Activated CD4-positive, alpha-beta T cell treated with anti-CD3 and anti-CD28 coated beads for 36 hours (primary cell): ENCODE measurements around the gene OR4C46. TPM values are rescaled to one million over a fixed set of nuclear protein-coding genes. Genes with fewer than 3 reads are reported as not detected.
"Not testable (repeated sequence)": the region's sequence is repeated elsewhere in the genome, so short reads cannot be mapped to it uniquely, and the experiment has no call there.

Experiments
- ATAC-seq: fragments of 200-7000 bp; cut with Tn5 transposase; one replicate; pipeline ENCODE4 v1.10.0; 2021; ENCODE audit warnings: mild to moderate bottlenecking, moderate library complexity
- CTCF ChIA-PET: fragments of 350-600 bp; sonication (Branson Sonifier 250); formaldehyde crosslinking; loops from one replicate; lab custom pipeline; 2021; ENCODE audit warnings: antibody characterized with exemption; lab: Charles Lee
- POLR2A ChIA-PET: fragments of 350-600 bp; sonication (Branson Sonifier 250); formaldehyde crosslinking; loops from one replicate; lab custom pipeline; 2021; ENCODE audit warnings: antibody characterized with exemption, inconsistent platforms; lab: Charles Lee
- DNase-seq: peaks from one replicate; pipeline ENCODE4 v3.0.0-alpha.2; 2020
- H3K27ac Mint-ChIP-seq: one replicate; pipeline ENCODE4 v1.8.0; 2021; ENCODE audit warnings: mixed read lengths
- H3K27me3 Mint-ChIP-seq: one replicate; pipeline ENCODE4 v1.8.0; 2021; ENCODE audit warnings: mixed read lengths
- H3K36me3 Mint-ChIP-seq: one replicate; pipeline ENCODE4 v1.8.0; 2021; ENCODE audit warnings: low read depth, mixed read lengths
- H3K4me1 Mint-ChIP-seq: one replicate; pipeline ENCODE4 v1.8.0; 2021; ENCODE audit warnings: mixed read lengths
- H3K4me3 Mint-ChIP-seq: one replicate; pipeline ENCODE4 v1.8.0; 2021; ENCODE audit warnings: mild to moderate bottlenecking, moderate library complexity, mixed read lengths
- H3K9me3 Mint-ChIP-seq: one replicate; pipeline ENCODE4 v1.8.0; 2021; ENCODE audit warnings: low read depth, mixed read lengths
- intact Hi-C, 2 experiments: fragments of 100-400 bp; cut with DNase I in 1 of 2; cut with micrococcal nuclease in 1 of 2; formaldehyde crosslinking; loops; one replicate each; pipeline versions ENCODE4 v1.14.2 to v1.15.1; 2022 to 2024; cut with DNase I, micrococcal nuclease
- total RNA-seq, 2 experiments: library from RNA; stranded (reverse); gene quantifications; one replicate each; pipeline ENCODE4 v1.2.3, GENCODE V29; 2021

Gene OR4C46
- total RNA-seq: not detected

GRCh38 chr11:54603898-54604297 is at the start of gene OR4C46:
TSS of gene OR4C46 (minus strand) at chr11:54603998. CDS start at chr11:54603998, 0 bp downstream.
- Mint-ChIP-seq H3K4me3 (no peak within 1 kb of the TSS), H3K9me3 (peaks cover 24% of the 10 kb centered on the region), H3K4me1 (no peaks in the 10 kb centered on the region), H3K27me3 (no peaks in the 10 kb centered on the region), H3K36me3 (no peaks in the 10 kb centered on the region), H3K27ac (no peak within 1 kb of the TSS)
- DNase-seq: no peak
- intact Hi-C loops: no loop called here
- no peak for ATAC-seq
- POLR2A ChIA-PET: no interaction called here
- CTCF ChIA-PET: no interaction called here

- POLR2A ChIA-PET, H3K4me3 Mint-ChIP-seq, H3K27me3 Mint-ChIP-seq, CTCF ChIA-PET, intact Hi-C loops, DNase-seq, H3K27ac Mint-ChIP-seq, H3K36me3 Mint-ChIP-seq, ATAC-seq, H3K4me1 Mint-ChIP-seq: not testable (repeated sequence)
- H3K9me3 Mint-ChIP-seq: peaks cover 18% of the 10 kb centered on the region
Observed at GRCh38 chr11:54645606-54646005, 41.8 kb upstream of the OR4C46 start.

- CTCF ChIA-PET, H3K27ac Mint-ChIP-seq, ATAC-seq, H3K4me1 Mint-ChIP-seq, DNase-seq, intact Hi-C loops, H3K4me3 Mint-ChIP-seq, POLR2A ChIA-PET, H3K36me3 Mint-ChIP-seq, H3K27me3 Mint-ChIP-seq: not testable (repeated sequence)
- H3K9me3 Mint-ChIP-seq: peaks cover 52% of the 10 kb centered on the region
Observed at GRCh38 chr11:54561439-54561838, 42.4 kb downstream of the OR4C46 start.

GRCh38 chr11:54558919-54559318 is 44.9 kb downstream of the OR4C46 start:
- POLR2A ChIA-PET: no interaction called here
- intact Hi-C loops: no loop called here
- peaks cover 4% of the 10 kb centered on the region for H3K36me3 Mint-ChIP-seq
- H3K9me3 Mint-ChIP-seq: peaks cover 40% of the 10 kb centered on the region
- no peaks in the 10 kb centered on the region for H3K27me3 Mint-ChIP-seq
- no peak for ATAC-seq
- H3K4me1 Mint-ChIP-seq: no peaks in the 10 kb centered on the region
- DNase-seq: no peak
- H3K4me3 Mint-ChIP-seq: no peak overlapping the region
- no peak overlapping the region for H3K27ac Mint-ChIP-seq
- CTCF ChIA-PET: no interaction called here

- intact Hi-C loops: no loop called here
- DNase-seq (no peak), ATAC-seq (no peak)
- Mint-ChIP-seq H3K36me3 (peaks cover 4% of the 10 kb centered on the region), H3K4me3 (no peak overlapping the region), H3K27ac (no peak overlapping the region), H3K4me1 (no peaks in the 10 kb centered on the region), H3K9me3 (peaks cover 40% of the 10 kb centered on the region), H3K27me3 (no peaks in the 10 kb centered on the region)
- POLR2A ChIA-PET: no interaction called here
- CTCF ChIA-PET: no interaction called here
Observed at GRCh38 chr11:54558407-54558806, 45.4 kb downstream of the OR4C46 start.

Other genes with a start within 250 kb of the OR4C46 start
- gene OR4A5, start 102.8 kb upstream of the OR4C46 start, total RNA-seq: not detected